Measurements from ENCODE around the gene SPAG7.
"Not testable (repeated sequence)": the region's sequence is repeated elsewhere in the genome, so short reads cannot be mapped to it uniquely, and the experiment has no call there.

SPAG7 gene

DNA sequence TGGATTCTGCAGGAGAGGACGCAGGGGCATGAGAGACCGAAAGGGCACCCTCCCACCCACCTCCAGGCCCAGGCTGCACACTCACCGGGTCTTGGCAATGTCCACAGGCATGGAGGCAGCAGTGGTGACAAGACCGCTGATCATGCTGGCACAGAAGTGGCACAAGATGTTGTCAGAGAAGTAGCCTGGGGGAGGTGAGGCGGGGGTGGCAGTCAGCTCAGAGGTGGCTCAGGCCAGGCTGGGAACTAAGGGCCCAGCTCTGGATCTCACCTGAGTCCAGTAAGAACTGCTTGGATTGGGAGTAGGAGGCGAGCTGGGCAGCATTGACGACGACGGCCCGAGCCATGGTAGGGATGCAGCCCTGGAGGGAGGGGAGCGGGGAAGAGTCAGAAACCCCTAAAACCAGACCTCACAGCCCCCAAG lies 29.5 kb downstream of the SPAG7 start:
- DNase-seq (ENCODE audit: low spot score) = no peak

- DNase-seq (ENCODE audit: low spot score) = no peak
Observed at GRCh38 chr17:4937553-4937952, 30.1 kb downstream of the SPAG7 start.

DNA sequence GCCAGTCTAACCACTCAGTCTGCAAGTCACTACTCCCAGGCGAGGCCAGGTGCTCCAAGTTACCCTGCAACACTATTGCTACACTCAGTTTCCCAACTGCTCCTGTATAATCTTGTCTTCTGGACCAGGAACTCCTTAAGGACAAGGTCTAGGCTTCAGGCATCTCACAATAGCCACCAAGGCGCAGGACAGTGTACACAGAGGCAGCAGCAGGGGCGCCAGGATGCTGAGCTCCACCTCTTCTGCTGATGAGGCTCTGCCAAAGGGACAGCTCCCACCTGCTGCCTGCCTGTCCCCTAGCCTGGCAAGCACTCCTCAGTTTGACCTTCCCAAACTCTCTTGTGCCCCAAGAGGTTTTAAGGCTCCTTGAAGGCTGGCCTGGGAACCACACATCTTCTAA lies 31.2 kb downstream of the SPAG7 start:
- DNase-seq (ENCODE audit: low spot score) = no peak

GRCh38 chr17:4935650-4936049 lies 32.0 kb downstream of the SPAG7 start:
- no peak for DNase-seq (ENCODE audit: low spot score)

DNA sequence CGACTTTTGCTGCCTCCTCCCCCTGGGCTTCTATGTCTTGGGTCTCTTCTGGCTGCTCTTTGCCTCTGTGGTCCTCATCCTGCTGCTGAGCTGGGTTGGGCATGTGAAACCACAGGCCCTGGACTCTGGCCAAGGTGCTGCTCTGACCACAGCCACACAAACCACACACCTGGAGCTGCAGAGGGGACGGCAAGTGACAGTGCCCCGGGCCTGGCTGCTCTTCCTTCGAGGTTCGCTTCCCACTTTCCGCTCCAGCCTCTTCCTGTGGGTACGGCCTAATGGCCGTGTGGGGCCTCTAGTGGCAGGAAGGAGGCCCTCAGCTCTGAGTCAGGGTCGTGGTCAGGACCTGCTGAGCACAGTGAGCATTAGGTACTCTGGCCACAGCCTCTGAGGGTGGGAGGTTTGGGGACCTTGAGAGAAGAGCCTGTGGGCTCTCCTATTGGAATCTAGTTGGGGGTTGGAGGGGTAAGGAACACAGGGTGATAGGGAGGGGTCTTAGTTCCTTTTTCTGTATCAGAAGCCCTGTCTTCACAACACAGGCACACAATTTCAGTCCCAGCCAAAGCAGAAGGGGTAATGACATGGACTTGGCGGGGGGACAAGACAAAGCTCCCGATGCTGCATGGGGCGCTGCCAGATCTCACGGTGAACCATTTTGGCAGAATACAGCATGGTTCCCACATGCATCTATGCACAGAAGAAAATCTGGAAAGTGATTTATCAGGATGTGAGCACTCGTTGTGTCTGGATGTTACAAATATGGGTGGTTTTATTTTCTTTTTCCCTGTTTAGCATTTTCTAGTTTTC lies 33.2 kb downstream of the SPAG7 start:
- no peak for DNase-seq (ENCODE audit: low spot score)

- DNase-seq (ENCODE audit: low spot score) = no peak
Observed at GRCh38 chr17:4933646-4934045, 34.0 kb downstream of the SPAG7 start.

- no peak for DNase-seq (ENCODE audit: low spot score)
Observed at GRCh38 chr17:4932756-4933155, 34.9 kb downstream of the SPAG7 start.

DNA sequence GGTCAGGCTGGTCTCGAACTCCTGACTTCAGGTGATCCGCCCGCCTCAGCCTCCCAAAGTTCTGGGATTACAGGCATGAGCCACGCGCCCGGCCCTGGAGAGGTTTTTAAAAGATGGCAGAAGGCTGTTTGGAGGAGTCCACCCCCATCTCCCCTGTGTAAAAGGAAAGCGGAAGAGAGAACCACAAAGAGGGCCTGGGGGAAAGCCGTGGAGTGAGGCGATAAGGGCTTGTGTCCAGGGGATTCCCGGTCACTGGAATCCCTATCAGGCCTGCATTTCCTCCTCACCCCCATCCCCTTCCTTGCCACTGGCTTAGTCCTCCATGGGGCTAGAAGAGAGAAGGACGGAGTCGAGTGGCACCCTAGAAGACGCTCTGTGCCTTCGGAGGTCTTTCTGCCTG lies 35.7 kb downstream of the SPAG7 start, which contains the start of gene GP1BA:
TSS of gene GP1BA (plus strand) at position 315 of the 400 bp plus-strand sequence. CDS start 328 bp downstream, outside the sequence.
- DNase-seq (ENCODE audit: low spot score) = no peak

DNA sequence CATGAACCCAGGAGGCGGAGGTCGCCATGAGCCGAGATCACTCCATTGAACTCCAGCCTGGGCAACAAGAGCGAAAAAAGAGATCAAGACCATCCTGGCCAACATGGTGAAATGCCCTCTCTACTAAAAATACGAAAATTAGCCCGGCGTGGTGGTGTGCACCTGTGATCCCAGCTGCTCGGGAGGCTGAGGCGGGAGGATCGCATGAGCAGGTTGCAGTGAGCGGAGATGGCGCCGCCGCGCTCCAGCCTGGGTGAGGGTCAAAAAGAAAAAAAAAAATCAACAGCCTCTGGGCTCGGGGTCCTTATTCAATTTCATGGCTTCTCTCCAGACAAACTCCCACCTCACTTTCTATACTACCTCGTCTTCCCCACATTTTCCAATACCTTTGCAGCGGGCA lies 38.7 kb downstream of the SPAG7 start:
- no peak for DNase-seq (ENCODE audit: low spot score)

DNA sequence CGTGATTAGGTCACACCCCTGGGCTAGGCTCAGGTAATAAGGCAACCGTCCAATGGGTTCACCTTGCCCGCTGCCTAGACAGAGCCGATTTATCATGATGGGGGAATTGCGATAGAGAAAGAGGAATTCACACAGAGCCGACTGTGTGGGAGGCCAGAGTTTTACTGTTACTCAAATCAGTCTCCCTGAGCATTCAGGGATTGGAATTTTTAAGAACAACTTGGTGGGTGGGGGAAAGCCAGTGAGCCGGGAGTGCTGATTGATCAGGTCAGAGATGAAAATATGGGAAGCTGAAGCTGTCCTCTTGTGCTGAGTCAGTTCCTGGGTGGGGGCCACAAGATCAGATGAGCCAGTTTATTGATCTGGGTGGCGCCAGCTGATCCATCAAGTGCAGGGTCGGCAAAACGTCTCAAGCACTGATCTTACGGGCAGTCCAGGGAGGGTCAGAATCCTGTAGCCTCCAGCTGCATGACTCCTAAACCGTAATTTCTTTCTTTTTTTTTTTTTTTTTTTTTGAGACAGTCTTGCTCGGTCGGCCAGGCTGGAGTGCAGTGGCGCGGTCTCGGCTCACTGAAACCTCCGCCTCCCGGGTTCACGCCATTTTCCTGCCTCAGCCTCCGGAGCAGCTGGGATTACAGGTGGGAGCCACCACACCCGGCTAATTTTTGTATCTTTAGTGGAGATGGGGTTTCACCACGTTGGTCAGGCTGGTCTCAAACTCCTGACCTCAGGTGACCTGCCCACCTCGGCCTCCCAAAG lies 40.9 kb downstream of the SPAG7 start:
- not testable (repeated sequence) for DNase-seq (ENCODE audit: low spot score)

DNA sequence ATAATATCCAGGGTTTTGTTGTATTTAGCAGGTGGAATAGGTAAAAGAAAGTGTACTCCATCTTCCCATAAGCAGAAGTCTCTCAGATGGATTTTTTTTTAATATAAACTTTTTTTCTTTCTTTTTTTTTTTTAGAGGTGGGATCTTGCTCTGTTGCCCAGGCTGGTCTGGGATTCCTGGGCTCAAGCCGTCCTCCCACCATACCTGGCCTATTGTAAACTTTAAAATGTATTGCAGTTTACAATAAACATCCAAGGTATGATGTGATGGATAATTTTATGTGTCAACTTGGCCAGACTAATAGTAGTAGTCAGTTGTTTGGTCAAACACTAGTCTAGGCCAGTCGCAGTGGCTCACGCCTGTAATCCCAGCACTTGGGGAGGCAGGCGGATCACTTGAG lies 46.3 kb downstream of the SPAG7 start:
- DNase-seq (ENCODE audit: low spot score) = no peak

DNA sequence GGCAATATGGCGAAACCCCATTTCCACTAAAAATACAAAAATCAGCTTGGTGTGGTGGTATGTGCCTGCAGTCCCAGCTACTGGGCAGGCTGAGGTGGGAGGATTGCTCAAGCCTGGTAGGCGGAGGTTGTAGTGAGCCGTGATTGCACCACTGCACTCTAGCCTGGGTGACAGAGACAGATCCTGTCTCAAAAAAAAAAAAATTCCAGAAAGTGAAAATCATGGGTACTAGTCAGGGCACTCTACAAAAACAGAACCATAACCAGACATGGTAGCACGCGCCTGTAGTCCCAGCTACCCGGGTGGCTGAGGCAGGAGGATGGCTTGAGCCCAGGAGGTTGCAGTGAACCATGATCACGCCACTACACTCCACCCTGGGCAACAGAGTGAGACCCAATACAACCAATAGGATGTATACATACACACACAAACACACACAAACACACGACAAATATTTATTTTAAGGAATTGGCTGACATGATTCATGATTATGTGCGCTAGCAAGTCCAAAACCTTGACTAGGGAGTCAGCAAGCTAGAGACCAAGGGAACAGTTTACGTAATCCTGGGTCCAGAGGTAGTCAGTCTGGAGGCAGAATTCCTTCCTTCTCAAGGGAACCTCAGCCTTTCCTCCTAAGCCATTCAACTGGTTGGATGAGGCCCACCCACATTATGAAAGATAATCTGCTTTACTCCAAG lies 47.1 kb downstream of the SPAG7 start:
- no peak for DNase-seq (ENCODE audit: low spot score)

GRCh38 chr17:4919511-4920047 lies 48.0 kb downstream of the SPAG7 start:
- DNase-seq (ENCODE audit: low spot score) = no peak

- DNase-seq (ENCODE audit: low spot score) = not testable (repeated sequence)
Observed at GRCh38 chr17:4914551-4914950, 53.1 kb downstream of the SPAG7 start.

- no peak for DNase-seq (ENCODE audit: low spot score)
Observed at GRCh38 chr17:4913994-4914393, 53.6 kb downstream of the SPAG7 start.
